CD4-positive, alpha-beta memory T cell (primary cell): ENCODE results near the gene EGFLAM. TPM values are rescaled to one million over a fixed set of nuclear protein-coding genes. Genes with fewer than 3 reads are reported as not detected.

Source experiments
- CTCF ChIA-PET: fragments of 350-600 bp; sonication (Branson Sonifier 250); formaldehyde crosslinking; loops from one replicate; lab custom pipeline; 2021; ENCODE audit warnings: inconsistent platforms; ENCODE audit not compliant: partially characterized antibody; lab: Charles Lee
- POLR2A ChIA-PET: fragments of 350-600 bp; sonication (Branson Sonifier 250); formaldehyde crosslinking; loops from one replicate; lab custom pipeline; 2021; ENCODE audit not compliant: partially characterized antibody; lab: Charles Lee
- DNase-seq, 5 donors: peaks; one replicate each; pipeline versions ENCODE4 v3.0.0 to v3.0.0-alpha.2; 2020 to 2022; ENCODE audit warnings: mixed read lengths in 1 of 5
- H3K27ac ChIP-seq: one replicate; pipeline ENCODE4 v1.7.0; 2013; ENCODE audit warnings: low read depth, low read length
- H3K27me3 ChIP-seq: 2 replicates; pipeline ENCODE4 v1.7.0; 2013; ENCODE audit warnings: mild to moderate bottlenecking, low read length, moderate library complexity; ENCODE audit not compliant: insufficient read depth
- H3K36me3 ChIP-seq: 2 replicates; pipeline ENCODE4 v1.7.0; 2013; ENCODE audit warnings: mild to moderate bottlenecking, low read length, moderate library complexity; ENCODE audit not compliant: insufficient read depth
- H3K4me1 ChIP-seq: 2 replicates; pipeline ENCODE4 v1.7.0; 2013; ENCODE audit warnings: mild to moderate bottlenecking, low read length, moderate library complexity; ENCODE audit not compliant: insufficient read depth
- H3K4me3 ChIP-seq, 2 donors: one replicate each; pipeline ENCODE4 v1.7.0; 2013; ENCODE audit warnings: low read length in 2 of 2, mild to moderate bottlenecking in 1 of 2
- H3K9me3 ChIP-seq, 2 donors: one replicate each; pipeline ENCODE4 v1.7.0; 2013; ENCODE audit warnings: low read length in 2 of 2, control low read depth in 1 of 2; ENCODE audit not compliant: control insufficient read depth in 1 of 2
- H3K27ac Mint-ChIP-seq, 7 donors: one replicate each; pipeline ENCODE4 v1.8.0; 2020 to 2021; ENCODE audit warnings: mixed read lengths in 7 of 7, mild to moderate bottlenecking in 6 of 7, inconsistent platforms in 3 of 7, moderate library complexity in 3 of 7
- H3K27me3 Mint-ChIP-seq, 2 donors: one replicate each; pipeline ENCODE4 v1.8.0; 2020 to 2021; ENCODE audit warnings: mixed read lengths in 2 of 2
- H3K36me3 Mint-ChIP-seq, 2 donors: one replicate each; pipeline ENCODE4 v1.8.0; 2020 to 2021; ENCODE audit warnings: mixed read lengths in 2 of 2, inconsistent platforms in 1 of 2, mild to moderate bottlenecking in 1 of 2
- H3K4me1 Mint-ChIP-seq, 4 donors: one replicate each; pipeline ENCODE4 v1.8.0; 2020 to 2021; ENCODE audit warnings: mixed read lengths in 4 of 4, mild to moderate bottlenecking in 1 of 4
- H3K4me3 Mint-ChIP-seq, 8 donors: one replicate each; pipeline ENCODE4 v1.8.0; 2020 to 2021; ENCODE audit warnings: mixed read lengths in 8 of 8, mild to moderate bottlenecking in 7 of 8, moderate library complexity in 6 of 8, inconsistent platforms in 3 of 8
- H3K9me3 Mint-ChIP-seq, 8 donors: one replicate each; pipeline ENCODE4 v1.8.0; 2020 to 2021; ENCODE audit warnings: mixed read lengths in 8 of 8, mild to moderate bottlenecking in 5 of 8, inconsistent platforms in 3 of 8, moderate library complexity in 1 of 8
- intact Hi-C: fragments of 100-400 bp; cut with micrococcal nuclease; formaldehyde crosslinking; loops from one replicate; pipeline ENCODE4 v1.15.1; 2023
- polyA plus RNA-seq, 2 donors: library from polyadenylated mRNA; unstranded; fragments of 300-500 nt; fragmentation: Illumina TruSeq; gene quantifications; one replicate each; pipeline ENCODE4 v1.2.3, GENCODE V29; 2021
- total RNA-seq, 2 experiments: library from RNA; stranded (reverse); gene quantifications; one replicate each; pipeline ENCODE4 v1.2.3, GENCODE V29; 2021

Gene EGFLAM
- total and polyA plus RNA-seq, 4 experiments from 2014 or later = not detected

GRCh38 chr5:38434966-38435705 lies 176.8 kb downstream of the EGFLAM start:
- Histone ChIP-seq H3K4me1 (no peaks in the 10 kb centered on the region), H3K9me3 (no peaks in the 10 kb centered on the region), H3K4me3 (no peak overlapping the region), H3K36me3 (no peaks in the 10 kb centered on the region), H3K27ac (no peak overlapping the region), H3K27me3 (peaks cover 3% of the 10 kb centered on the region)
- Mint-ChIP-seq H3K4me3 (no peak overlapping the region), H3K36me3 (no peaks in the 10 kb centered on the region), H3K27ac (no peak overlapping the region), H3K27me3 (peaks cover 18 to 25% of the 10 kb centered on the region in 2 donors), H3K9me3 (no peaks in the 10 kb centered on the region), H3K4me1 (peaks cover 0 to 3% (median 0%) of the 10 kb centered on the region in 4 donors)
- no peak for DNase-seq
- POLR2A ChIA-PET = no interaction called here
- CTCF ChIA-PET = interaction anchor here (0.9 kb wide), 1 partner anchor 15 kb away, joined by 3 read pairs; no protein-coding TSS in a partner anchor
- intact Hi-C loops = no loop called here

GRCh38 chr5:38438757-38439156 lies 180.4 kb downstream of the EGFLAM start:
- no peaks in the 10 kb centered on the region for H3K4me1 ChIP-seq
- peaks cover 3% of the 10 kb centered on the region for H3K27me3 ChIP-seq
- DNase-seq = no peak
- no peak overlapping the region for H3K27ac ChIP-seq
- POLR2A ChIA-PET = no interaction called here
- Mint-ChIP-seq H3K36me3 (no peaks in the 10 kb centered on the region), H3K9me3 (no peaks in the 10 kb centered on the region), H3K27ac (no peak overlapping the region), H3K27me3 (peaks cover 21 to 31% of the 10 kb centered on the region in 2 donors), H3K4me1 (peaks cover 0 to 4% (median 0%) of the 10 kb centered on the region in 4 donors), H3K4me3 (no peak overlapping the region)
- H3K36me3 ChIP-seq = no peaks in the 10 kb centered on the region
- intact Hi-C loops = no loop called here
- no peaks in the 10 kb centered on the region for H3K9me3 ChIP-seq
- no peak overlapping the region for H3K4me3 ChIP-seq
- CTCF ChIA-PET = no interaction called here

GRCh38 chr5:38441453-38442246 lies 183.3 kb downstream of the EGFLAM start:
- no peak overlapping the region for H3K4me3 Mint-ChIP-seq
- no peak overlapping the region for H3K4me3 ChIP-seq
- CTCF ChIA-PET = interaction anchor here (0.6 to 4.9 kb wide), 68 partner anchors 8 to 1272 kb away, joined by 3 to 74 read pairs (median 4); no protein-coding TSS in a partner anchor
- H3K36me3 Mint-ChIP-seq = no peaks in the 10 kb centered on the region
- peaks cover 0 to 1% (median 0%) of the 10 kb centered on the region in 8 donors for H3K9me3 Mint-ChIP-seq
- H3K9me3 ChIP-seq = no peaks in the 10 kb centered on the region
- H3K4me1 Mint-ChIP-seq = peaks cover 0 to 2% (median 0%) of the 10 kb centered on the region in 4 donors
- no peaks in the 10 kb centered on the region for H3K36me3 ChIP-seq
- H3K4me1 ChIP-seq = no peaks in the 10 kb centered on the region
- H3K27me3 ChIP-seq = peaks cover 3% of the 10 kb centered on the region
- peaks cover 16 to 27% of the 10 kb centered on the region in 2 donors for H3K27me3 Mint-ChIP-seq
- POLR2A ChIA-PET = interaction anchor here (1.6 kb wide), 1 partner anchor 11 kb away, joined by 6 read pairs; no protein-coding TSS in a partner anchor
- intact Hi-C loops = loop anchor here (1.0 to 10.0 kb wide), 3 partner anchors 223 to 1129 kb away; no protein-coding TSS in a partner anchor
- DNase-seq = peak; percentile 65 to 74 (median 72)
- peak overlapping the region in 1 of 7 donors; percentile 68 for H3K27ac Mint-ChIP-seq
- no peak overlapping the region for H3K27ac ChIP-seq

- H3K36me3 Mint-ChIP-seq = no peaks in the 10 kb centered on the region
- Histone ChIP-seq H3K4me3 (no peak overlapping the region), H3K9me3 (no peaks in the 10 kb centered on the region), H3K36me3 (no peaks in the 10 kb centered on the region), H3K27me3 (no peaks in the 10 kb centered on the region), H3K4me1 (no peaks in the 10 kb centered on the region), H3K27ac (no peak overlapping the region)
- no peak for DNase-seq
- intact Hi-C loops = loop anchor here (10.0 kb wide), 1 partner anchor 223 kb away; no protein-coding TSS in a partner anchor
- H3K4me1 Mint-ChIP-seq = peaks cover 0 to 2% (median 0%) of the 10 kb centered on the region in 4 donors
- peaks cover 0 to 1% (median 0%) of the 10 kb centered on the region in 8 donors for H3K9me3 Mint-ChIP-seq
- H3K27me3 Mint-ChIP-seq = peaks cover 14 to 30% of the 10 kb centered on the region in 2 donors
- POLR2A ChIA-PET = interaction anchor here (1.6 kb wide), 1 partner anchor 11 kb away, joined by 6 read pairs; no protein-coding TSS in a partner anchor
- no peak overlapping the region for H3K4me3 Mint-ChIP-seq
- CTCF ChIA-PET = interaction anchor here (0.6 to 4.9 kb wide), 62 partner anchors 9 to 1271 kb away, joined by 3 to 74 read pairs (median 5); no protein-coding TSS in a partner anchor
- H3K27ac Mint-ChIP-seq = no peak overlapping the region
These were observed 183.9 kb downstream of the EGFLAM start for GRCh38 chr5:38442247-38442573.

DNA sequence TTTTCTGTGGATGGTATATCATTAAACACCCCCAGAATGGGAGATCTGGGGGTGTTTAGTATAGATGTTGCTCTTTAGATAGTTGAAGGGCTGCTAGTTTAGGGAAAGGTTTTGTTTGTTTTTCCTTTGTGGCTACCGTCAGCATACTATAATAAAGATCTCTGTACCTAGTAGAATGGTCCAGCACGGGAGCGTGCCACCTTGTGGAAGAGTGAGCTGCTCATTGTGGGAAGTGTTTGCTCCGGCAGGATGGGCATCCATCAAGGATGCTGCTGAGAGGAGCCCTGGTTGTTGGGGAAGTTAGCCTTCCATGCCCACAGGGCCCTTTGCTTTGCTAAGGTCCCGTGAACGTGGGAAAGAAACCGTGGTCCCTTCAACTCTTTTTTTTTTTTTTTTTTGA lies 185.0 kb downstream of the EGFLAM start:
- ChIA-PET CTCF (interaction anchor here (1.1 to 4.9 kb wide), 4 partner anchors 9 to 365 kb away, joined by 4 to 74 read pairs (median 10); no protein-coding TSS in a partner anchor), POLR2A (no interaction called here)
- Histone ChIP-seq H3K36me3 (no peaks in the 10 kb centered on the region), H3K9me3 (no peaks in the 10 kb centered on the region), H3K4me3 (no peak overlapping the region), H3K27me3 (no peaks in the 10 kb centered on the region), H3K4me1 (no peaks in the 10 kb centered on the region), H3K27ac (no peak overlapping the region)
- Mint-ChIP-seq H3K9me3 (peaks cover 0 to 1% (median 0%) of the 10 kb centered on the region in 8 donors), H3K27me3 (peaks cover 12 to 31% of the 10 kb centered on the region in 2 donors), H3K36me3 (no peaks in the 10 kb centered on the region), H3K27ac (no peak overlapping the region), H3K4me1 (peaks cover 0 to 2% (median 0%) of the 10 kb centered on the region in 4 donors), H3K4me3 (no peak overlapping the region)
- intact Hi-C loops = loop anchor here (10.0 kb wide), 1 partner anchor 221 kb away; no protein-coding TSS in a partner anchor
- DNase-seq = no peak

DNA sequence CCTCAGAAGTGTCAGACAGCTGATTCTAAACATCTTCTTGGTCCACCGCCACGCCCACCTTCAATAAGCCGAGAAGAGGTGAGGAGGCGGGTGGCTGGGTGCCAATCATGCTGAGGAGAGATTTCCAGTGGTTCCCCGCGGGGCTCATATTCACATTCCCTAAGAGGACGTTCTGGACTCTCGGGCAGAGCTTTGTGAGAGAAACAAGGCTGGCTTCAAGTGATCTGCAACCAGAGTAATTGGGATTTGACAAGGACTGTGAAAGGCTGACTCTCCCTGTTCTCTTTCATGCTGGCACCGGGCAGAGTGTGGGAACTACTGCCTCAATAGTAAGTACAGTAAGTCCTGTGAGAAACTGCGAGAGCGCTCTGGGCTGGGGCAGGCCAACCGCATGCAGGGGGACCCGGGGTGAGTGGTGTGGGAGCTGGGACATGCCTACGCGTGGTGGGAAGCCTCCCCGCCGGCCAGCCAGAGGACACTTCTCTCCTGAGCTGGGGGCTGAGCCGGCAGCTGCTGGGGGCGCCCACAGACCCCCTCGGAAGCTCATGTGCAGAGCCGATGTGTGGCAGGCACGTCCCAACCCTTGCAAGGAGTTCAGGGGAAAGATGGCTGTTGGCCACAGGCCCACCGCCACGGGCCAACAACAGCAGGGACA lies 187.1 kb downstream of the EGFLAM start:
- Mint-ChIP-seq H3K4me3 (no peak overlapping the region), H3K9me3 (peaks cover 0 to 1% (median 0%) of the 10 kb centered on the region in 8 donors), H3K27me3 (peaks cover 27 to 35% of the 10 kb centered on the region in 2 donors), H3K27ac (no peak overlapping the region), H3K36me3 (no peaks in the 10 kb centered on the region), H3K4me1 (peaks cover 0 to 3% (median under 1%) of the 10 kb centered on the region in 4 donors)
- Histone ChIP-seq H3K36me3 (no peaks in the 10 kb centered on the region), H3K27me3 (peaks cover 5% of the 10 kb centered on the region), H3K4me1 (no peaks in the 10 kb centered on the region), H3K9me3 (no peaks in the 10 kb centered on the region), H3K27ac (no peak overlapping the region), H3K4me3 (no peak overlapping the region)
- POLR2A ChIA-PET = no interaction called here
- intact Hi-C loops = loop anchor here (10.0 kb wide), 1 partner anchor 219 kb away; no protein-coding TSS in a partner anchor
- DNase-seq = no peak
- CTCF ChIA-PET = interaction anchor here (1.2 to 1.3 kb wide), 2 partner anchors 8 to 31 kb away, joined by 3 to 5 read pairs; no protein-coding TSS in a partner anchor
